Activated naive CD8-positive, alpha-beta T cell treated with anti-CD3 and anti-CD28 coated beads, Interleukin-2, amount 50 U/mL, for 24 hours (primary cell): ENCODE data around the gene RBM4.
A peak's percentile ranks its signal among the peaks of the same experiment; 100 is the strongest.

Source experiments
- ATAC-seq: fragments of 150-1000 bp; cut with Tn5 transposase; one replicate; pipeline ENCODE4 v1.10.0; 2021
- DNase-seq: peaks from one replicate; pipeline ENCODE4 v3.0.0; 2021
- H3K27ac Mint-ChIP-seq: one replicate; pipeline ENCODE4 v1.8.0; 2021; ENCODE audit warnings: mild to moderate bottlenecking, mixed read lengths
- H3K27me3 Mint-ChIP-seq: one replicate; pipeline ENCODE4 v1.8.0; 2021; ENCODE audit warnings: mixed read lengths
- H3K36me3 Mint-ChIP-seq: one replicate; pipeline ENCODE4 v1.8.0; 2021; ENCODE audit warnings: low read depth, mixed read lengths
- H3K4me1 Mint-ChIP-seq: one replicate; pipeline ENCODE4 v1.8.0; 2021; ENCODE audit warnings: mixed read lengths
- H3K4me3 Mint-ChIP-seq: one replicate; pipeline ENCODE4 v1.8.0; 2021; ENCODE audit warnings: mild to moderate bottlenecking, moderate library complexity, mixed read lengths
- H3K9me3 Mint-ChIP-seq: one replicate; pipeline ENCODE4 v1.8.0; 2021; ENCODE audit warnings: mixed read lengths

RBM4 gene

DNA sequence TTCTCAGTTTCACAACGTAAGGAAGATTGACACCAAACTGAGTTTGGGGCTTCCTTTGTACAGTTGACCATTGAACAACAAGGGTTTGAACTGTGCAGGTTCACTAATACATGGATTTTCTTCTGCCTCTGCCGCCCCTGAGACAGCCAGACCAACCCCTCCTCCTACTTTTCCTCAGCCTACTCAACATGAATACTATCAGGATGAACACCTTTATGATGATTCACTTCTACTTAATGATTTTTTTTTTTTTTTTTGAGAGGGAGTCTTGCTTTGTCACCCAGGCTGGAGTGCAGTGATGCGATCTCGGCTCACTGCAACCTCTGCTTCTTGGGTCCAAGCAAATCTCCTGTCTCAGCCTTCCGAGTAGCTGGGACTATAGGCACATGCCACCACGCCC lies 14.6 kb downstream of the RBM4 start:
- Mint-ChIP-seq H3K4me3 (no peak overlapping the region), H3K9me3 (no peaks in the 10 kb centered on the region), H3K27me3 (no peaks in the 10 kb centered on the region), H3K36me3 (peaks cover 40% of the 10 kb centered on the region), H3K4me1 (peaks cover 37% of the 10 kb centered on the region), H3K27ac (peak overlapping the region; percentile 54)
- no peak for DNase-seq
- peak; percentile 13 for ATAC-seq

DNA sequence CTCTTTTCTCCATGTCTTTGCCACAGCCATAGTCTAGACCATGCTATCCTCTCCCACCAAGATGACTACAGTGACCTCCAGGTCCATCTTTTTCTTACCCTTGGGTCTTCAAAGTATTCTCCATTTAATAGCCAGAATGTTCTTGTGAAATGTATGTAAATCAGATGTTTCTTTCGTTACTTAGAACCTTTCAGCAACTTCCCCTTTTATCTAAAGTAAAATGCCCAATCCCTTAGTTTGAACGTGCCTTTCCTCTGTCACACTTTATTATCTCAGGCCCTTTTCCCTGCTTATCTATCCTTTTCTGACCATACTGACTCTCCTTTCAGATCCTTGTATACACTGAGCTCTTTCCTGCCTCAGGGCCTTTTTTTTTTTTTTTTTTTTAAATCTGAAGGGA lies 21.3 kb downstream of the RBM4 start:
- no peak for ATAC-seq

DNA sequence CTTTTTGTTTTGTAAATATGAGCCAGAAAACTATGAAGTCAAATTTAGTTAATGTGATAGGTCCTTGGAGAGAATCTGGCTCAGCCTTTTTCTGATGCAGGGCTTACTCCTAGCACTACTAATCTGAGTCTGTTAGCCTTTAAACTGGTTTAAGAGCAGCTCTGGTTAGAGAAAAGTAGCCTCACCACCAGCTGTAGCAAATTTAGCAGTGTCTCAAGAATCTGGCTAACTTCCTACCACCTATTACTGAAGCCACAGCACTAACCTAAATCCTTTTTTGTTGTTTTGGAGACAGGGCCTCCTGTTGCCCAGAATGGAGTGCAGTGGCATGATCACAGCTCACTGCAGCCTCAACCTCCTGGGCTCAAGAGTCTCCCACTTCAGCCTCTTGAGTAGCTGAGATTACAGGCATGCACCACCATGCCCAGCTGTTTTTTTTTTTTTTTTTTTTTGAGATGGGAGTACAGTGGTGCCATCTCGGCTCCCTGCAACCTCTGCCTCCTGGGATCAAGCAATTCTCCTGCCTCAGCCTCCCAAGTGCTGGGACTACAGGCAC lies 25.3 kb downstream of the RBM4 start:
- H3K9me3 Mint-ChIP-seq: no peaks in the 10 kb centered on the region
- ATAC-seq (no peak), DNase-seq (no peak)
- H3K27ac Mint-ChIP-seq: no peak overlapping the region
- peaks cover 9% of the 10 kb centered on the region for H3K4me1 Mint-ChIP-seq
- no peak overlapping the region for H3K4me3 Mint-ChIP-seq
- peaks cover 59% of the 10 kb centered on the region for H3K36me3 Mint-ChIP-seq
- no peaks in the 10 kb centered on the region for H3K27me3 Mint-ChIP-seq

More for the DNA sequence above, 21.3 kb downstream of the RBM4 start:
- Mint-ChIP-seq H3K4me3 (no peak overlapping the region), H3K27ac (peak overlapping the region; percentile 43), H3K27me3 (no peaks in the 10 kb centered on the region), H3K36me3 (peaks cover 37% of the 10 kb centered on the region), H3K9me3 (no peaks in the 10 kb centered on the region), H3K4me1 (peaks cover 12% of the 10 kb centered on the region)
- DNase-seq: no peak

- Mint-ChIP-seq H3K27ac (no peak overlapping the region), H3K9me3 (no peaks in the 10 kb centered on the region), H3K36me3 (peaks cover 51% of the 10 kb centered on the region), H3K27me3 (no peaks in the 10 kb centered on the region), H3K4me1 (peaks cover 6% of the 10 kb centered on the region), H3K4me3 (no peak overlapping the region)
- ATAC-seq (no peak), DNase-seq (no peak)
These were observed 26.9 kb downstream of the RBM4 start for GRCh38 chr11:66665369-66665768.

DNA sequence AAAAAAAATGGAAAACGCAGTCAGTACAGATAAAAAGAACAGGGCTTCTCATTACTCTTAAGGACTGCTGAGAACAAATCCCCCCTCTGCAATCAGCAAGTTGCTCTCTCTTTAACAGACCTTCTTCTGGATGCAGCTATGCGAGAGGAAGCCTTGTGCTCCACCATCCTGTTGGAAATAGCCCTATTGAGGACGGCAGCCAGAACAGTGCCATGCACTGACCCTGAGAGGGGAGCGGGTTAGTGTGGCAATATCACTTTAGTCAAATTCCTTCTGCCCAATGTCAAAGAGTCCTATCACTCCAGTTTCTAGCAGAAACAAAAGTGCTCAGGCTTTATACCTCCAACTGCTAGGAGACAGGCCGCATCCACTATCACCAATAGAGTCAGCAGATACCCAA lies 32.3 kb downstream of the RBM4 start:
- Mint-ChIP-seq H3K27ac (no peak overlapping the region), H3K9me3 (no peaks in the 10 kb centered on the region), H3K27me3 (no peaks in the 10 kb centered on the region), H3K4me3 (no peak overlapping the region), H3K36me3 (peaks cover 34% of the 10 kb centered on the region), H3K4me1 (peaks cover 18% of the 10 kb centered on the region)
- no peak for ATAC-seq
- DNase-seq: no peak

GRCh38 chr11:66674964-66675602 lies 36.6 kb downstream of the RBM4 start:
- Mint-ChIP-seq H3K27ac (no peak overlapping the region), H3K27me3 (no peaks in the 10 kb centered on the region), H3K9me3 (no peaks in the 10 kb centered on the region), H3K36me3 (peaks cover 19% of the 10 kb centered on the region), H3K4me3 (no peak overlapping the region), H3K4me1 (peaks cover 41% of the 10 kb centered on the region)
- DNase-seq (no peak), ATAC-seq (no peak)

- no peak overlapping the region for H3K27ac Mint-ChIP-seq
- no peak for DNase-seq
- H3K36me3 Mint-ChIP-seq: peaks cover 15% of the 10 kb centered on the region
- H3K9me3 Mint-ChIP-seq: no peaks in the 10 kb centered on the region
- no peak for ATAC-seq
- peaks cover 37% of the 10 kb centered on the region for H3K4me1 Mint-ChIP-seq
- H3K27me3 Mint-ChIP-seq: no peaks in the 10 kb centered on the region
- H3K4me3 Mint-ChIP-seq: peak overlapping the region; percentile 95
These were observed 37.9 kb downstream of the RBM4 start for GRCh38 chr11:66676282-66676919.

DNA sequence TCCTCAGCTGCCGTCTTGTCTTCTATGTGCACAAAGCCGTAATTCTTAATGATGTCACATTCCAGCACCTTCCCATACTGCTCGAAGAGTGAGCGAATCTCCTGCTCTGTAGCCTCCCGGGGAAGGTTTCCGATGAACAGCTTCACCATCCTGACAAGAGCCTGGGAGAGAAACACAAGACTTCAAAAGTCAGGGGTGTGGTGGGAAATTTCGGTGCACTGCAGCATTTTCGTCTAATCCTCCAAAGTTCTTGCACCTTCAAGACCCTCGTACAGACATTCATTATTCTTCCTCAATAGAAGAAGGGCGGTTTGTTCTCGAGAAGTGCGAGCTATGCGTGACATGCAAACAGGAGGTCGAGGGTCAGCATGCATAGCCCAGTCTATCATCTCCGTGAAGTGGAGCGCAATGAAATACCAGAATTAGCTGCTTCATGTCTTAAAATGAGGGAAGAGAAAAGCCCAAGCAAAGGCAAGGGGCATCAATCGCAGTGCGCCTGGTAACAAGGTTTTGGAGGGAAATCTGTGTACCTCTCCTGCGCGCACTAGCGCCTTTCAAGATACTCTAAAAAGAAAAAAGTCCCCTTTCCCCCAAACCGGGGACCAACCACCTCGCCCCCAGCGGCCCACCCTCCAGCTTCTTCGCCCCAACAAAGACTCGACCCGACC lies 38.6 kb downstream of the RBM4 start:
- peak overlapping the region; percentile 95 for H3K4me3 Mint-ChIP-seq
- peaks cover 37% of the 10 kb centered on the region for H3K4me1 Mint-ChIP-seq
- ATAC-seq (no peak), DNase-seq (no peak)
- peak overlapping the region; percentile 96 for H3K27ac Mint-ChIP-seq
- no peaks in the 10 kb centered on the region for H3K27me3 Mint-ChIP-seq
- peaks cover 15% of the 10 kb centered on the region for H3K36me3 Mint-ChIP-seq
- no peaks in the 10 kb centered on the region for H3K9me3 Mint-ChIP-seq

DNA sequence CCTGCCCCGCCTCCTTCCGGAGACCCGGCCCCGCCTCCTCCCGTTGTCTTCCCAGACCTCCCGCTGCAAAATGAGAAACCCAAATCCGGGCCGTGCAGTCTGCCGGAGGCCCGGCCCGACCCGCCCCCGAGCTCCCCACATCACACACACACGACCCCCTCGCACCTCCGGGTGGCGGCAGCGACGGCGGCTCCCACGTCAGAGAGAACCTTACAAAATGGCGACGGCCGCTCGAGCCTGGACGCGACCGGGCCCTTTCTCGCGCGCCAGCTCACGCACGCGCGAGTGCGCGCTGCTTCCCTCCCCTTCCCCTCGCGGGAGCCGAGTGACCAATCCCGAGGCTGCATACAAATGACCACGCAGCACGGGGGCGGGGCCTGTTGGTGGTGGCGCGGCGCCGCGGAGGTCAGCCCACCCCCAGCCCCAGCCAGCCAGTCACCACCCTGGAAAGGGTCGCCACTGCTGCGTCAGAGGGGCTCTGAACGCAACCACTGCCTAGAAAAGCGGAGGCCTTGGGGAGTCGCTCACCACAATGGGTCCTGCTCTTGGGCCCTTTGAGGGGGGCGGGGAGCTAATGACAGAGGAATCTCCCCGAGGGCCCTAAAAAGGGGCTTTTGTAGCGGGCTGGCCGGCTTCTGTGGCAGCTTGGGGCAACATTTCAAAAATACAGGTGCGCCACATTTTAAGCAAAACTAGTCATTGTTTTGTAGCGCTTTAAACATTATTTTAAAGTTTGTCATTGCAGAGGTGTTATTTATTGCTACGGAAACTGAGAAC lies 39.3 kb downstream of the RBM4 start, which contains the start of gene RBM4B:
Gene RBM4B, minus strand, starts transcription at position 289 of the 777 bp plus-strand sequence. CDS start 808 bp downstream, outside the sequence.
- Mint-ChIP-seq H3K4me3 (peak within 1 kb of the TSS; percentile 95), H3K27ac (peak within 1 kb of the TSS; percentile 96), H3K36me3 (peaks cover 15% of the 10 kb centered on the region), H3K27me3 (no peaks in the 10 kb centered on the region), H3K9me3 (no peaks in the 10 kb centered on the region), H3K4me1 (peaks cover 37% of the 10 kb centered on the region)
- ATAC-seq (peak; percentile 93), DNase-seq (peak; percentile 97)

DNA sequence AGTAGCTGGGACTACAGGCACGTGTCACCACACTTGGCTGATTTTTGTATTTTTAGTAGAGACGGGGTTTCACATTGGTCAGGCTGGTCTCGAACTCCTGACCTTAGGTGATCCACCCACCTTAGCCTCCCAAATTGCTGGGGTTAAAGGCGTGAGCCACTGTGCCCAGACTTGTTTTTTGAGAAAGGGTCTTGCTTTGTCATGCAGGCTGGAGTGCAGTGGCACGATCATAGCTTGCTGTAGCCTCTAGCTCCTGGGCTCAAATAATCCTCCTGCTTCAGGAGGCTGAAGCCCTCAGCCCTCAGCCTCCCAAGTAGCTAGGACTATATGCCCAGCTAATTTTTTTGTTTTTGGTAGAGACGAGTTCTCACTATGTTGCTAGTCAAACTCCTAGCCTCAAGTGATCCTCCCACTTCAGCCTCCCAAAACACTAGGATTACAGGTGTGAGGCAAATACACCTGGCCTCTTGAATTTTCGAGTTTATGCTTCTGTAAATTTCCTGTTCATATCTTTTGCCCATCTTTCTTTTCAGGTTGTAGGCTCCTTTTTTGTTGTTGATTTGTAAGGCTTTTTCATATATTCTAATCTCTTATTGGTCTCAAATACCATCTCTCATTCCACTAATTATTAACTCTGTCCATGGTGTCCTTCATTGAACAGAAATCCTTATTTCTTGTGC lies 42.6 kb downstream of the RBM4 start:
- Mint-ChIP-seq H3K27ac (no peak overlapping the region), H3K4me3 (no peak overlapping the region), H3K9me3 (no peaks in the 10 kb centered on the region), H3K4me1 (peaks cover 20% of the 10 kb centered on the region), H3K27me3 (no peaks in the 10 kb centered on the region), H3K36me3 (peaks cover 8% of the 10 kb centered on the region)
- ATAC-seq (no peak), DNase-seq (no peak)

DNA sequence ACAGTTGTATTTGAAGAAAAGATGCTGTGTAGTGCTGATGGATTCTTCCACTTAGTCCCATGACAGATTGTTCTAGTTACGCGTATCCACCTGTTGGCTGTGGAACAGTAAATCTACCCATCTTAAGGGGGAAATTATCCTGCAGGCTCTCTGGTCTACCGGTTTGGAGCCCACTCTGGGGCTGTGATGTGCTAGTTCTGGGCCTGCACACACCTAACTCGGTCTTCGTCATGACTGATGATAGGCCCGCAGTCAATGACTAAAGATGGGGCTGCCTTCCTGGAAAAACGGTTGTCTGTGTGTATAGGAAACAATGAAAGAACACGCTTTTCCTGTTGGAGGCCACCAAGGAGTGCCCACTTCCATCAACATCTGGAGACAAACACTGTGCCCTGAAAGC lies 45.4 kb downstream of the RBM4 start:
- Mint-ChIP-seq H3K9me3 (no peaks in the 10 kb centered on the region), H3K27ac (no peak overlapping the region), H3K4me3 (no peak overlapping the region), H3K4me1 (no peaks in the 10 kb centered on the region), H3K27me3 (no peaks in the 10 kb centered on the region), H3K36me3 (no peaks in the 10 kb centered on the region)
- DNase-seq (no peak), ATAC-seq (no peak)

GRCh38 chr11:66684635-66685034 lies 46.1 kb downstream of the RBM4 start:
- Mint-ChIP-seq H3K27me3 (no peaks in the 10 kb centered on the region), H3K9me3 (no peaks in the 10 kb centered on the region), H3K27ac (no peak overlapping the region), H3K4me3 (no peak overlapping the region), H3K4me1 (no peaks in the 10 kb centered on the region), H3K36me3 (no peaks in the 10 kb centered on the region)
- no peak for ATAC-seq
- no peak for DNase-seq

DNA sequence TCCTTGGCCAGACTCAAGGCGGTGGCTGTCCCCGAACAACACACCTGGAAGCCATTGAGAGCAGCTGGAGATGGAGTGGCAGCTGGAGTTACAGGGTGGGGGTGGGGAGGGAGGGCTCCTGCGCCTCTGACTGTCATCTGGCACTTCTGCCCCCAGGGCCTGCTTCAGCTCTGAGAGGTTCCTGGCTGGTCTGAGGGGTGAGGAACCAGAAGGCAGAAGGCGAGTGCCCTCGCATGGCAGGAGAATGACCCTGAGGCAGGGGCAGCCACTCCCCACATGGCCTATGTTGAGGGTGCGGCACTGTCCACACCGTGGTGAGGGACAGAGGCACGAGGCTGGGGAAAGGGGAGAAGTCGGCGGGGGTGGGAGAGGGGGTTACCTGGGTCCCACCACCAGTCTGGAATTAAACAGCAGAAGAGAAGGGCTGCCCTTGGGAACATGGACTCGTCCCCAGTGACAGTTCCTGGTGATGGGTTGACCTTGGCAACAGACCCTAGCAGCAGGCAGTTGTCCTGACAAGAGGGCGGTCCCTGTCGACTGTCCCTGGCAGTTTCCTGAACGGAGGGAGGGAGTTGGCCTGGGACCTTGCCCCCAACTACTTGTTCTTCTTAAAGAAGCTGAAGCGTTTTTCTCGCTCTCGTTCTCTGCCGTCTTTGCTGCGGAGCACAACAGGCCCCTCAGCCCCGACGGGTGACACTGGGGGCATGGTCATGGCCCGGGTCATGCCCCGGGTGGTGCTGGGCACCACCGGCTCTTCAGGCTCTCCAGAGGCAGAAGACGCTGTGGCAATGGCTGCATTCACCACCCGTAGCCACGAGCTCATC lies 47.0 kb downstream of the RBM4 start:
- no peaks in the 10 kb centered on the region for H3K9me3 Mint-ChIP-seq
- H3K27me3 Mint-ChIP-seq: no peaks in the 10 kb centered on the region
- no peaks in the 10 kb centered on the region for H3K36me3 Mint-ChIP-seq
- H3K4me1 Mint-ChIP-seq: no peaks in the 10 kb centered on the region
- no peak for ATAC-seq
- no peak overlapping the region for H3K27ac Mint-ChIP-seq
- H3K4me3 Mint-ChIP-seq: no peak overlapping the region
- DNase-seq: no peak
